Dedifferentiated amniotic fluid mesenchymal stem cell (primary cell): ENCODE results near the gene ZNF614.
"Not testable (repeated sequence)": the region's sequence is repeated elsewhere in the genome, so short reads cannot be mapped to it uniquely, and the experiment has no call there.

ENCODE experiments used
- DNase-seq: peaks from one replicate; pipeline ENCODE4 v3.0.0-alpha.2; 2016; ENCODE audit errors: extremely low spot score

Gene ZNF614

DNA sequence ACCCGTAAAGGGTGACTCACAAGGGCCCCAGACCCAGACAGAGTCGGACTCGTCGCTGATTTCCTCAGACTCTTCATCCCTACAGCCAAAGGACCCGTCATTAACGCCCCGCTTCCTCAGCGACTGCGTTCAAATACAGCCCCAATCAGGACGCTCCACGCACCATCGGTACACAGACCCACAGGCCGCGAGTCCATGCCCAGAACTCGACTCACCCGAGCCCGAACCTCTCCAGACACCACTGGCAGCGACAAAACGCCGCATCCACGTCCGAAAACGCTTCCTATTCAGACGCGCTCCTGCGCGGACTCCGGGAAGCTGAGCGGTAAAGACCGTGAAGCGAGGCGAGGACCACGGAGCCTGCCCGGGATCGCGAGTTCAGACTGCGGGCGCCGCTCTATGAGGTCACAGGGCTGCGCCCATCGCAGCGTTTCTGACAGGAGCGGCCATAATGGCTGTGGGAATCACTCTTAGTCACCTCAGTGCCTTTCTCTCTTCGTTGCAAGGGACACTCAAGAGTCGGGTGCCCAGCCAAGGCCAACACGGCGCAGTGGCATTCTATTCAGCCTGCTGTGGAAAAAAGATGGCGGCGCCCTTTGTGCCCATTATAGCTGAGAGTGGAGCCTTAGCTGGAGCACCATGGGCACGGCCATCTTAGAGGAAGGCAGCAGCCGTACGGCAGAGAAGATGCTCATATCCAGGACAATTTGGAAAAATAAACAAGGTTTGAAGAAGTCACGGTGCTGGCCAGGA is at the start of gene ZNF614:
Gene ZNF614 (minus strand): TSS at position 353 of the 753 bp plus-strand sequence. CDS start 2,634 bp downstream, outside the sequence.
- DNase-seq: peak; percentile 86

DNA sequence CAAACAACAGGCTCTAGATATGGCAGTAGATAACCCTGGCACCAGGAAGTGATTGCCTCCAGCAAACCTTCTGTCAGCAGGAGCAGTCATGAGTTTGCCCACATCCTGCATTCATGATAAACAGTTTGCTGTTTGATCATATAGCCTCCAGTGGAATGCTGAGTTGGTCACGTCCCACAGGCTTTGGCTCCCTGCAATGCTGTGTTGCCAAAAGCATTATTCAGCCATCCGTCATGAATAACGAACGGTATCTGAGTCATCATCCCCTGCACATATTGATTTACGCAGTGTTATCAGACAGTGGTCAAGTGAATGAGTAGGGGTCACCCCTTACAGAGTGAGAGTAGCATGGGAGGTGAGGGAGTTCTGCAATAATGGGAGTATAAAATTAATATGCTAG is 42.3 kb upstream of the ZNF614 start:
- DNase-seq: no peak

DNA sequence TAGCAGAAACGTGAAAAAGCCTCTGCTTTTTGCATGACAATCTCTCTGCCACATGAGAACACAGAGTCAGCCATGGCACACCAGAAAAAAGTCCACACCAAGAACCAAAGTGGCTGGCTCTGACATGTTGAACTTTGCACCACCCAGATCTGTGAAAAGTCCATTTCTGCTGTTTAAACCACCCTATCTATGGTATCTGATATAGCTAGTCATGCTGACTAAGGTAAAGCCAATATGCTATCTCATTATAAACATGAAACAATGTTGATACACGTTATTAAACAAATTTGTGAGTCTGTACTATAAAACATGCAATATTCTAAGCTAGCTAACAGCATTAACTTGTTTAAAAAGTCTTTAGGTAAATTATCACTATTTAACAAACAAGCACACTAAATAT is 41.5 kb upstream of the ZNF614 start:
- DNase-seq: no peak

DNA sequence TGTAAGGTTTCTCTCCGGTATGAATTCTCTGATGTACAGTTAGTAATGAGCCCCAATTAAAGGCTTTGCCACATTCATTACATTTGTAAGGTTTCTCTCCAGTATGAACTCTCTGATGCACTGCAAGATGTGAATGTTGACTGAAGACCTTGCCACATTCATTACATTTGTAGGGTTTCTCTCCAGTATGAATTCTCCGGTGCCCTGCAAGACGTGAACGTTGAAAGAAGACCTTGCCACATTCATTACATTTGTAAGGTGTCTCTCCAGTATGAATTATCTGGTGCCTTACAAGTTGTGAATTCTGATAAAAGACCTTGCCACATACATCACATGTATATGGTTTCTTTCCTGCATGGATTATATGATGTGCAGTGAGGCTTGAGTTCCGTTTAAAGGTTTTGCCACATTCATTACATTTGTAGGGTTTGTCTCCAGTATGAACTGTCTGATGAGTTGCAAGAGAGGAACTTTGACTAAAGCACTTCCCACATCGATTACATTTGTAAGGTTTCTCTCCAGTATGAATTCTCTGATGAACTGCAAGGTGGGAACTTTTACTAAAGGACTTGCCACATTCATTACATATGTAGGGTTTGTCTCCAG is 38.2 kb upstream of the ZNF614 start:
- no peak for DNase-seq

DNA sequence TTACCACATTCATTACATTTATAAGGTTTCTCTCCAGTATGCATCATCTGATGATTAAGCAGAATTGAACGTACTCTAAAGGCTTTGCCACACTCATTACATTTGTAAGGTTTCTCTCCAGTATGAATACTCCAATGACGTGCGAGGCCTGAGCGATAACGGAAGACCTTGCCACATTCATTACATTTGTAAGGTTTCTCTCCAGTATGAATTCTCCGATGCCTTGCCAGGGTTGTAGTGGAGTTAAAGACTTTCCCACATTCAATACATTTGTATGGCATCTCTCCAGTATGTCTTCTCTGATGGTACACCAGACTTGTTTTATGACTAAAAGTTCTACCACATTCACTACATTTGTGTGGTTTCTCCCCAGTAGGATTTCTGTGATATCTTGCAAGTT is 37.2 kb upstream of the ZNF614 start:
- DNase-seq: no peak

DNA sequence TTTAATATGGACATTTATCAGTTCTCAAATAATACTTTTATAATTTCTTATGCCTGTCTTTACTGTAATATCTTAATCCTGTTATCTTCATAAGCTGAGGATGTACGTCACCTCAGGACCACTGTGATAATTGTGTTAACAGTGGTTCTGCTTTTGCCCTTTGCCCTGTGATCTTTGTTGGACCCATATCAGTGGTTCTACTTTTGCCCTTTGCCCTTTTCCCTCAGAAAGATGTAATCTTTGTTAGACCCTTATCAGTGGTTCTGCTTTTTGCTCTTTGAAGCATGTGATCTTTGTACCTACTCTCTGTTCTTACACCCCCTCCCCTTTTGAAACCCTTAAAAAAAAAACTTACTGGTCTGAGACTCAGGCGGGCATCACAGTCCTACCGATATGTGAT is 28.3 kb upstream of the ZNF614 start:
- not testable (repeated sequence) for DNase-seq

DNA sequence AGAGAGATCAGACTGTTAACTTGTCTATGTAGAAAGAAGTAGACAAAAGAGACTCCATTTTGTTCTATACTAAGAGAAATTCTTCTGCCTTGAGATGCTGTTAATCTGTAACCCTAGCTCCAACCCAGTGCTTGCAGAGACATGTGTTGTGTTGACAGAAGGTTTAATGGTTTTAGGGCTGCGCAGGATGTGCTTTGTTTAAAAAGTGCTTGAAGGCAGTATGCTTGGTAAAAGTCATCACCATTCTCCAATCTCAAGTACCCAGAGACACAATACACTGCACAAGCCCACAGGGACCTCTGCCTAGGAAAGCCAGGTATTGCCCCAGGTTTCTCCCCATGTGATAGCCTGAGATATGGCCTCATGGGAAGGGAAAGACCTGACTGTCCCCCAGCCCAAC is 23.6 kb upstream of the ZNF614 start:
- not testable (repeated sequence) for DNase-seq

DNA sequence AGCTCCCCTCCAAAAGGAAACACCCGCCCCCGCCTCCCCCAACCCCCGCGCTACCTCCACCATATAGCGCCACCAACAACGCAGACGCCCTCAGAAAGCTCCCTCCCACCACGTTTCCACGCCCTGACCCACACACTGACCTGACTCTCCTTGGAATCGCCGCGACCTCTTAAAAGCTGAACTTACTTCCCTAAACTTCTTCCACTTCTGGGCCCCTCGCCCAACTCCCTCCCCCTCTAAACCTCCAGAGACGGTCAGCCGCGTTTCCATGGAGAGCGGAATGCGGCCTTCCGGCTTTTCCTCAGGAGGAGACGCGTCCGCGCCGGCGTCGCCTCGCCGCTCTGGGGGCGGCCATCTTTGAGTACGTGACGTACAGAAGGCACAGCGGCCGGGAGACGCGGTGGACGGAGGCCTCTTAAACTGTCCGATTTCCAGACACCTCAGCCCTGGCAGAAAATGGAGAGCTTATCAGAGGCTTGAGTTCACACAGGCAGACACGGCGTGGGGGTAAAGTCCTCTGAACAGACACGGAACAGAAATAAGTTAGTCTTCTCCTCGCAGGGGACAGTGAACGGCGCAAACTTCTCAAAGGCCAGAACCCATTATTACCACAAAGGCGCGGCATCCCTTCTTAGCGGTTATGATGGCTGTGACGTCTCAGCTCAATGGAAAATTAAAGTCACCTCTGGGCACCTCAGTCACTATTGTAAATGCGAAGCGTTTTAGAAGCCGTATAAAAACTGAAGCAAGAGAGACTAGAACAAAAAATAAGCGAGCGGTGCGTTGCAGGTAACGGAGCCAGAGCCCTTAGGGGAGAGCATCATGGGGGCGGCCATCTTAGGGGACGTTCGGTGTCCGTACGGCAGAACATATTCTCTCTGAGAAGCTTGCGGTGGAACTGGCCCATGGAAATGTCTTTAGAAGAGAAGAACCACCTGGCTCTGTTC is 20.6 kb upstream of the ZNF614 start, which contains the start of gene ZNF432:
Gene ZNF432 (minus strand): TSS at position 284 of the 947 bp plus-strand sequence. CDS start 1,970 bp downstream, outside the sequence.
- DNase-seq: peak; percentile 85

DNA sequence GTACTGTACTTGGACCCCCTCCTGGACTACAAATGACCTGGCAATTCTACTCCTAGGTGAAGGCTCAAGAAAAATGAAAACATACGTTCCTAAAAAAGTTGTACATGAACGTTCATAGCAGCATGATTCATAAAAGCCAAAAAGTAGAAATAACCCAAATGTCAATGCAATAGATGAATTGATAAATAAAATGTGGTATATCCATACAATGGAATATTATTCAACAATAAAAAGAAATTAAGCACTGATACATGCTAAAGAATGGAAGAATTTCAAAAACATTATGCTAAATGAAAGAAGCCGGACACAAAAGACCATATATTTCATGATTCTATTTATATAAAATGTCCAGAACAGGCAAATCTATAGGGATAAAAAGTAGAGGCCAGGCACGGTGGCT is 11.0 kb upstream of the ZNF614 start:
- no peak for DNase-seq

DNA sequence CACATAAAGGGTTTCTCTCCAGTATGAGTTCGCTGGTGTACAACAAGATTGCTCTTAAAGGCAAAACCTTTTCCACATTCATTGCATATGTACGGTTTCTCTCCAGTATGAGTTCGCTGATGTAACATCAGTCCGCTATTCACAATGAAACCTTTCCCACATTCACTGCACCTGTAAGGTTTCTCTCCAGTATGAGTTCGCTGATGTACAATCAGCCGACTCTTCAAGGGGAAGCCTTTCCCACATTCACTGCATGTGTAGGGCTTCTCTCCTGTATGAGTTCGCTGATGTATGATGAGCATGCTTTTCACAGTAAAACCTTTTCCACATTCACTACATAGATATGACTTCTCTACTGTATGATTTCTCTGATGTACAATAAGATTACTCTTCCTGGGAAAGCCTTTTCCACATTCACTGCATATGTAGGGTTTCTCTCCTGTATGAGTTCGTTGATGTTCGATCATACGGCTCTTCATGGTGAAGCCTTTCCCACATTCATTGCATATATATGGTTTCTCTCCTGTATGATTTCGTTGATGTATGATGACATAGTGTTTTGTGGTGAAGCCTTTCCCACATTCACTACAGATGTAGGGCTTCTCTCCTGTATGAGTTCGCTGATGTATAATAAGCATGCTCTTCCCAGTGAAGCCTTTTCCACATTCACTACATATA is 6.0 kb upstream of the ZNF614 start:
- no peak for DNase-seq

DNA sequence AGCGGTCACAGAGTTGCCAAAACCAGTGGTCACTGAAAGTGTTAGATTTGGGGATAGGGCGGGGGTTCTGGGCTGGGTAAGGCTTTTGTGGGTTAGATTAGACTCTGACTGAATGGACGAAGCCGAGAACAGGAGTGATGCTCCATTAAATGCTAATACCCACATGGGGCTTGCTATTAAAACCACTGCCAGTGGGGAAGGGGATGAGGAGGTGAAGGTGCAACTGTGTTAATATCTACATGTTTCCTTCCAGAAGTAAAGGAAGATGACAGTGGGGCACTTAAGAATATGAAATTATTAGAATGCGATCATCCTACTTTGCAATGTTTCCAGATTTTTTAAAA is 573 bp upstream of the ZNF614 start:
- DNase-seq: no peak

DNA sequence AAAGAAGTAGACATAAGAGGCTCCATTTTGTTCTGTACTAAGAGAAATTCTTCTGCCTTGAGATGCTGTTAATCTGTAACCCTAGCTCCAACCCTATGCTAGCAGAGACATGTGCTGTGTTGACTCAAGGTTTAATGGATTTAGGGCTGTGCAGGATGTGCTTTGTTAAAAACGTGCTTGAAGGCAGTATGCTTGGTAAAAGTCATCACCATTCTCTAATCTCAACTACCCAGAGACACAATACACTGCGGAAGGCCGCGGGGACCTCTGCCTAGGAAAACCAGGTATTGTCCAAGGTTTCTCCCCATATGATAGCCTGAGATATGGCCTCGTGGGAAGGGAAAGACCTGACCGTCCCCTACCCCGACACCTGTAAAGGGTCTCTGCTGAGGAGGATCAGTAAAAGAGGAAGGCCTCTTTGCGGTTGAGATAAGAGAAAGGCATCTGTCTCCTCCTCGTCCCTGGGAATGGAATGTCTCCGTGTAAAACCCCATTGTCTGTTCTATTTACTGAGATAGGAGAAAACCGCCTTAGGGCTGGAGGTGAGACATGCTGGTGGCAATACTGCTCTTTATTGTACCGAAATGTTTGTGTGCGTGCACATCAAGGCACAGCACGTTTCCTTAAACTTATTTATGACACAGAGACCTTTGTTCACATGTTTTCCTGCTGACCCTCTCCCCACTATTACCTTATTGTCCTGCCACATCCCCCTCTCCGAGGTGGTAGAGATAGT is 1.8 kb downstream of the ZNF614 start:
- DNase-seq: not testable (repeated sequence)

DNA sequence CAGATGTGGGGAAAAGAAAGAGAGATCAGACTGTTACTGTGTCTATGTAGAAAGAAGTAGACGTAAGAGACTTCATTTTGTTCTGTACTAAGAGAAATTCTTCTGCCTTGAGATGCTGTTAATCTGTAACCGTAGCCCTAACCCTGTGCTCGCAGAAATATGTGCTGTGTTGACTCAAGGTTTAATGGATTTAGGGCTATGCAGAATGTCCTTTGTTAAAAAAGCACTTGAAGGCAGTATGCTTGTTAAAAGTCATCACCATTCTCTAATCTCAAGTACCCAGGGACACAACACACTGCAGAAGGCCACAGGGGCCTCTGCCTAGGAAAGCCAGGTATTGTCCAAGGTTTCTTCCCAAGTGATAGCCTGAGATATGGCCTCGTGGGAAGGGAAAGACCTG is 3.7 kb downstream of the ZNF614 start:
- not testable (repeated sequence) for DNase-seq

DNA sequence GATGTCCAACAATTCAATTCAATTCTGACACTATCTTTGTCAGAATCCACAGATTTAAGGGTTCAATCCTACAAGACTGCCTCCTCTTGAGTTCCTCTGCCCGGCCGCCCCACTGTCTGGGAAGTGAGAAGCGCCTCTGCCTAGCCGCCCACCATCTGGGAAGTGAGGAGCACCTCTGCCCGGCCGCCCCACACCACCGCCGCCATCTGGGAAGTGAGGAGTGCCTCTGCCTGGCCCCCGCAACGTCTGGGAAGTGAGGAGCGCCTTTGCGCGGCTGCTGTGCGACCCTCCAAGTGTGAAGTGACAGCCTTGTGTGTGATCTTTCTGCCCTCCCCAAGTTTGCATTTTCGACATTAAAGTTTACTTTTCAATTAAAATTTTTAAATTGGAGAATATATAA is 6.0 kb downstream of the ZNF614 start:
- no peak for DNase-seq

DNA sequence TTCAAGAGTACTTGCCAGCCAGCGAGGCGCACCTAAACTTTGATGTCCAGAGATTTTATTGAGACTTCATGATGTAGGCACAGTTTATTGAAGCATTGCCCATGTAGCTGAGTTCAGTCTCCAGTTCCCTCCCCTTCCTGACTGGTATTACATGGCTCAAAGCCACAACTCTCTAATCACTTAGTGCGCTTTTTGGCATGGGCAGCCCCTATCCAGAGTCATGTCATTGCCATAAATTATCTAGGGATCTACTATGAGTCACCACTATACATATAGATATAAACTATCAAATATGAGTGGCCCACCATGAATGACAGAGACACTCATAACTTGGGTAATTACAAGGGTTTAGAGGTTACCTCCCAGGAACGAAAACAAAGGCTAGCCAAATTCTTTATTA is 7.7 kb downstream of the ZNF614 start:
- no peak for DNase-seq

DNA sequence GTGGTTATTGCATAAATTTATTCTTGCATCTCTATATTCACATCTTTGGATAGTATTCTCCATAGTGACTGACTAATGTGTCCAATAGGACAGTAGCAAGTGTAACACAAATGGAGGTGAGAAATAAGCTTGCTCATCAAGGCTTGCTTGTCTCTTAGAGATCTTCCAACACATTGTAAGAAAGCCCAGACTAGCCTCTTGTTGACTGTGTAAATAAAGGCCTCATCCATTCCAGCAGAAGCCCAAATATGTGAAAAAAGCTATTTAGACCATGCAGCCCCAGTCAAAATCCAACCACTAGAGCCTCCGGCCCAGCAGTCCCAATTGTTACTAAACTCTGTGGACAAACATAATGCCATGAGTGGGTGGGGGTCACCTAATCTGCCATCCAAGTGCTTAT is 17.5 kb downstream of the ZNF614 start:
- no peak for DNase-seq

DNA sequence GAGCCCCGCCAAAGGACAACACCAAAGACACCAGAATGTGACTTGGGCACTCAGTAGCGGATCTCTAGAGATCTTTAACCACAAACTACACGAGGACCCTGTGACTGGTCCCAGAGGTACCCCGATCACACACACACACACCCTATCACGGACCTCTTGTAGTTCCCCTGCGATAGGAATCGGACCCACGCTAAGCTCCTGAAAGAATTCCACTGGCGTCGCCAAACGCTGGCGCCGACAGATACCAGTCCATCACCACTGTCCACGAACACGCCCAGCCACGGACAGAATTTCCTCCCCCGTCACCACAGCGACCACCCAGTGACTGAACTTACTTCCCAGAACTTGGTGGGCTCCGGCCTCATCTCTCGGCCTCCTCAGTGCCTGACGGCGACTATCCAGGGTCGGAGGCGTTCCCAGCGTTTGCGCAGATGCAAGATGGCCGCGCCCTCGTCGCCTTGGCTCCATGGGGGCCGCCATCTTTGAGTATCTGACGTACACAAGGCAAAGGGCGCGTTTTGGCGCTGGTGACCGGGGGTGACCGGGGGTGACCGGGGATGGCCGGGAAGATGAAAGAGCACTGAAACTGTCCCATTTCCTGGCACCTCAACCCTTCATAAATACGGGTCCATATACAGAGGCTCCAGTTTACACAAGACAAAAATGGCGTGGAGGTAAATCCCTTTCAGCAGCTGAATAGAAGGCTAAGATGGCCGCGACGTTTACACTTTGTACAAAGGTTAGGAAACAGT is 20.2 kb downstream of the ZNF614 start, which contains the start of gene ZNF615:
Gene ZNF615 (minus strand): TSS at position 406 of the 752 bp plus-strand sequence. CDS start 4,500 bp downstream, outside the sequence.
- DNase-seq: peak; percentile 74

DNA sequence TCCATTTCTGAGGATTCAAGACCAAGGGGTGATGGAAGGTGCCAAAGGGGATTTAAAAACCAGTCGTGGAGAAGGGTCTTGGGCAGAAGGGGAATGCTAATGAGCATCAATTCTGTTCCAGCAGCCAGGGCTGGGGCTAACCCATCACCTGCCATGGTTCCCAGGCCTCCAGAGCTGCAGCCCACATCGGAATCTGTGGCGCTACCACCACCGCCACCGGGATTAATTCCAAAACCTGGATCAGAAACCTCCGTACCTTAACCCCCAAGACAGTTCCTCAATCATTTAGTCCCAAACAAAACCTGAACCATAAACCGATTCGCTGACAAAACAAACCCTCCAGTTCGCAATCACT is 20.8 kb downstream of the ZNF614 start:
- no peak for DNase-seq

DNA sequence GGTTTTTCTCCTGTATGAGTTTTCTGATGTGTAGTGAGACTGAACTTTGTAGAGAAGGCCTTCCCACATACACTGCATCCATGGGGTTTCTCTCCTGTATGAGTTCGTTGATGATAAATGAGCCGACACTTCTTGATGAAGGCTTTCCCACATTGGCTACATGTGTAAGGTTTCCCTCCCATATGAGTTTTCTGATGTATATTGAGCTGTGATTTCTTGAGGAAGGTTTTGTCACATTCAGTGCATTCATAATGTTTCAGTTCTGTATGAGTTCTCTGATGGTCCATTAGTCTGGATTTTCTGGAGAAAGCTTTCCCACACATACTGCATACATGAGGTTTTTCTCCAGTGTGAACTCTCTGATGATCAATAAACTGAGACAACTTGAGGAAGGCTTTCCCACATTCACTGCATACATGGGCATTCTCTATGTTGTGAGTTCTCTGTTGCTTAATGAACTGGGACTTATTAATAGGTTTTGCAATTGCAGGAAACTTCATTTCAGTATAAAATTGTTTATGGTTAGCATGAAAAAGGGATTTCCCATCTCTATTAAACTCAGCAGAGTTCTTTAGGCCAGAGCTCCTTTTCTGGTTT is 34.0 kb downstream of the ZNF614 start:
- no peak for DNase-seq

DNA sequence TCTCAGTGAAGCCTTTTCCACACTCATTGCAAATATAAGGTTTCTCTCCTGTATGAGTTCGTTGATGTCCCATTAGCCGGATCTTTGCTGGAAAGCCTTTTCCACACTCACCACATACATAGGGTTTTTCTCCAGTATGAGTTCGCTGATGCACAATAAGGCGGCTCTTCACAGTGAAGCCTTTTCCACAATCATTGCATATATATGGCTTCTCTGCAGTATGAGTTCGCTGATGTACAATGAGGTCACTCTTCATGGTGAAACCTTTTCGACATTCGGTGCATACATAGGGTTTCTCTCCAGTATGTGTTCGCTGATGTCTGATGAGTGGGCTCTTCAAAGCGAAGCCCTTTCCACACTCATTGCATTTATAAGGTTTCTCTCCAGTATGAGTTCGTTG is 34.8 kb downstream of the ZNF614 start:
- no peak for DNase-seq
